ENCODE results near the gene PACSIN2.
A peak's percentile ranks its signal among the peaks of the same experiment; 100 is the strongest.
"Not testable (repeated sequence)": the region's sequence is repeated elsewhere in the genome, so short reads cannot be mapped to it uniquely, and the experiment has no call there.

The PACSIN2 gene

DNA sequence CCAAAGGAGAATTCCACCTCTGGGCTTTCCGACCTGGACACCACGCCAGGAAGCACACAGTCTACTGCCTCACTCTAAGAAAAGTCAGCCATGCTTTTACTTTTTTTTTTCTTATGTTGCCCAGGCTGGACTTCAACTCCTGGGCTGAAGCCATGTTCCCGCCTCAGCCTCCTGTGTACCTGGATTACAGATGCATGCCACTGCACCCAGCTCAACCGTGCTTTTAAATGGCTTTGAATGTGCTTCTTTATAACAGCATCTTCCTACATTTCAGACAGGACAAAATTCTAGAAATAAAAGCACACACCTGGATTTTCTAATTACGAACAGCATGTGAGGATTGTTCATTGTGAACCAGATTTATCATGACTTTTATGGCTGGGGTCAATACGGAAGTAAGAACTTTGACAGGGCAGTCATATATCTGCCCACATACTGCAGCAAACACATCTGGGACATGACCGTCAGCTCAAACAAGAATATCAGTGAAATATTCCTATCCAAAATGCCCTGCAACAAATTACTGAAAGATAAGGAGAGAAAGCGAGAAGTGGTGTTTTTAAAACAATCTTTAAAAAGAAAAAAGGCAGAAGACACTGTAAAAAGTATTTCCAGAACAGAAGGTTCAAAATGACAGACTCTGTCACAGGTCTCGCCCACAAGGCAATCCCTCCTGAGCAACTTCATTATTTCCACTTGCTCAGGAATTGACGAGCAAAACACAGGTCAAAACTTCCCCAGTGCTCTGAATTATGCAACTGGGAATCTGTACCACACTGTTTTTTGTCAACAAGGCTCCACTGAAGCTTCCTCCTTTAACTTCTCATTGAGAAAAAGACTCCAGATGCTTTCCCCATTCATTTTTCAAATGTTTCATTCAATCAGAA, 42.1 kb downstream of the PACSIN2 start:
- Histone ChIP-seq H3K4me3 (ENCODE audit: low read depth in 1 of 2, low read length in 2 of 2) (no peak overlapping the region), H3K9me3 (ENCODE audit: control insufficient read depth in 1 of 2, low read length in 2 of 2) (no peaks in the 10 kb centered on the region), H3K27ac (ENCODE audit: low read length) (peak overlapping the region; percentile 40), H3K27me3 (ENCODE audit: low read depth, low read length) (no peaks in the 10 kb centered on the region), H3K36me3 (ENCODE audit: control insufficient read depth in 1 of 2, insufficient read depth in 2 of 2, low read length in 2 of 2) (no peaks in the 10 kb centered on the region), H3K4me1 (ENCODE audit: control insufficient read depth in 1 of 2, insufficient read depth in 2 of 2, low read length in 2 of 2) (peaks cover 7 to 14% of the 10 kb centered on the region in 2 donors)

DNA sequence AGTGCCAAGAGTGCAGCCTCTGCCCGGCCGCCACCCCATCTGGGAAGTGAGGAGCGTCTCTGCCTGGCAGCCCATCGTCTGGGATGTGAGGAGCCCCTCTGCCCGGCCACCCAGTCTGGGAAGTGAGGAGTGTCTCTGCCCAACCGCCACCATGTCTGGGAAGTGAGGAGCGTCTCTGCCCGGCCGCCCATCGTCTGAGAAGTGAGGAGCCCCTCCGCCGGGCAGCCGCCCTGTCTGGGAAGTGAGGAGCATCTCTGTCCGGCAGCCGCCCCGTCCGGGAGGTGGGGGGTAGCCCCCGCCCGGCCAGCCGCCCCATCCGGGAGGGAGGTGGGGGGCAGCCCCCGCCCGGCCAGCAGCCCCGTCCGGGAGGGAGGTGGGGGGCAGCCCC, 43.5 kb downstream of the PACSIN2 start:
- H3K36me3 ChIP-seq (ENCODE audit: control insufficient read depth in 1 of 2, insufficient read depth in 2 of 2, low read length in 2 of 2); H3K27ac ChIP-seq (ENCODE audit: low read length); H3K27me3 ChIP-seq (ENCODE audit: low read depth, low read length); H3K4me3 ChIP-seq (ENCODE audit: low read depth in 1 of 2, low read length in 2 of 2); H3K9me3 ChIP-seq (ENCODE audit: control insufficient read depth in 1 of 2, low read length in 2 of 2): not testable (repeated sequence)
- H3K4me1 ChIP-seq (ENCODE audit: control insufficient read depth in 1 of 2, insufficient read depth in 2 of 2, low read length in 2 of 2), result peaks cover 8 to 14% of the 10 kb centered on the region in 2 donors

DNA sequence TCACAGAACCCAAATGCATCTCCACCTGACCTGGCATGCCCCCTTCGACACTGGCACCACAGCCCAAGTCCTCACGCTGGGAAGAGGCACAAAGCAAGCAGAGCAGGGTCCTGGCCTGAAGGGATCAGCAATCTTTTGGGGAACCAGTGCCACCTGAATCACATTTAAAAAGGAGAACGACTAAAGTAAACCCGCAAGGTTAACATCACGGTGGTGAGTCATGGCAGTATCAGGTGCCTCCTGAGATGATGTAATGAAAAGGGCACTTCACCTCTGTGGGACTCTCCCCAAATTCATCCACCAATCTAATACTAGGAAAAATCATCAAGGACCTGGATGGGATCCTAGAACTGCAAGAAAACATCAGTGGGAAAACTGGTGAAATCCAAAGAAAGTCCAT, 44.9 kb downstream of the PACSIN2 start:
- peaks cover 9 to 18% of the 10 kb centered on the region in 2 donors for H3K4me1 ChIP-seq (ENCODE audit: control insufficient read depth in 1 of 2, insufficient read depth in 2 of 2, low read length in 2 of 2)

DNA sequence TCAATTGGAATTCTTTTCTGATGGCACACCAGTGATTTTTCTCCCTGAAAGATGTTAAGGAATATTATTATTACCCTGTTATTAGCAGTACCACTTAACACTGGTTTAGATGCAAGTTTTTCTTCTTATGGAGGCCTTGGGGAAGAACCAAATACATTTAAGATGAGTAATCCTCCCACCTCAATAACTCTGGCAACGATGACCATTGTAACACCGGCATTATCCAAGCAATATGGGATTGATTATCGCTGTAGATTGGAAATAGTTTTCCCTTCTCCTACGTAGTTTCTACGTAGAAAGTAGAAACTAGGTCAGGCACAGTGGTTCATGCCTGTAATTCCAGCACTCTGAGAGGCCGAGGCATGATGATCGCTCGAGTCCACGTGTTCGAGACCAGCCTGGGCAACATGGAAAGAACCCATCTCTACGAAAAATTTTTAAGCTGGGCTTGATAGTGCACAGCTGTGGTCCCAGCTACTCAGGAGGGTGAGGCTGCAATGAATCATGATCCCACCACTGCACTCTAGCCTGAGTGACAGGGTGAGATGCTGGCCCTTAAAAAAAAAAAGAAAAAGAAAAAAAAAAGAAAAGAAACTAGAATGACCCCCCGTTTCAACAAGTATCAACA, 45.5 kb downstream of the PACSIN2 start:
- Histone ChIP-seq H3K4me3 (ENCODE audit: low read depth in 1 of 2, low read length in 2 of 2) (no peak overlapping the region), H3K4me1 (ENCODE audit: control insufficient read depth in 1 of 2, insufficient read depth in 2 of 2, low read length in 2 of 2) (peaks cover 9 to 24% of the 10 kb centered on the region in 2 donors), H3K27ac (ENCODE audit: low read length) (peak overlapping the region; percentile 16), H3K27me3 (ENCODE audit: low read depth, low read length) (no peaks in the 10 kb centered on the region), H3K9me3 (ENCODE audit: control insufficient read depth in 1 of 2, low read length in 2 of 2) (no peaks in the 10 kb centered on the region), H3K36me3 (ENCODE audit: control insufficient read depth in 1 of 2, insufficient read depth in 2 of 2, low read length in 2 of 2) (no peaks in the 10 kb centered on the region)

More for the DNA sequence above, 44.9 kb downstream of the PACSIN2 start:
- H3K27me3 ChIP-seq (ENCODE audit: low read depth, low read length), result no peaks in the 10 kb centered on the region
- no peak overlapping the region for H3K27ac ChIP-seq (ENCODE audit: low read length)
- no peaks in the 10 kb centered on the region for H3K9me3 ChIP-seq (ENCODE audit: control insufficient read depth in 1 of 2, low read length in 2 of 2)
- no peaks in the 10 kb centered on the region for H3K36me3 ChIP-seq (ENCODE audit: control insufficient read depth in 1 of 2, insufficient read depth in 2 of 2, low read length in 2 of 2)
- no peak overlapping the region for H3K4me3 ChIP-seq (ENCODE audit: low read depth in 1 of 2, low read length in 2 of 2)

DNA sequence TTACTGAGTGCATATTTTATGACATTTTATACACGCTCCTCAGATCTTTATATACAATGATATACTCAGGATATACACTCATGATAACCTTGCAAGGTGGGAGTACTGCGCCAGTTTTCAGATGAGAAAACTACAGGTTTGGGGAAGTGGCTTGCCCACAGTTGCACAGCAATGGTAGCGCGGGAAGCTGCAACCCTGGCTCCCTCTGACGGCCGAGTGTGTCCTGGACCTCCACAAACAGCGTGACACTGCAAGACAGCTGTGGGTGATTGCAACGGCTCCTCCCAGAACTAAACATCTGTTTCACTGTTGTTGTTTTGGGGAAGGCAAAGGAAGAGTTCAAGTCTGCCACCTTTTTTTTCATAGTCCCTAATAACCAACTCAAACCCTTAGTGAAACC, 47.0 kb downstream of the PACSIN2 start:
- H3K36me3 ChIP-seq (ENCODE audit: control insufficient read depth in 1 of 2, insufficient read depth in 2 of 2, low read length in 2 of 2), result no peaks in the 10 kb centered on the region
- H3K9me3 ChIP-seq (ENCODE audit: control insufficient read depth in 1 of 2, low read length in 2 of 2), result no peaks in the 10 kb centered on the region
- peak overlapping the region; percentile 57 for H3K27ac ChIP-seq (ENCODE audit: low read length)
- peaks cover 2 to 24% of the 10 kb centered on the region in 2 donors for H3K4me1 ChIP-seq (ENCODE audit: control insufficient read depth in 1 of 2, insufficient read depth in 2 of 2, low read length in 2 of 2)
- H3K27me3 ChIP-seq (ENCODE audit: low read depth, low read length), result no peaks in the 10 kb centered on the region
- H3K4me3 ChIP-seq (ENCODE audit: low read depth in 1 of 2, low read length in 2 of 2), result no peak overlapping the region

DNA sequence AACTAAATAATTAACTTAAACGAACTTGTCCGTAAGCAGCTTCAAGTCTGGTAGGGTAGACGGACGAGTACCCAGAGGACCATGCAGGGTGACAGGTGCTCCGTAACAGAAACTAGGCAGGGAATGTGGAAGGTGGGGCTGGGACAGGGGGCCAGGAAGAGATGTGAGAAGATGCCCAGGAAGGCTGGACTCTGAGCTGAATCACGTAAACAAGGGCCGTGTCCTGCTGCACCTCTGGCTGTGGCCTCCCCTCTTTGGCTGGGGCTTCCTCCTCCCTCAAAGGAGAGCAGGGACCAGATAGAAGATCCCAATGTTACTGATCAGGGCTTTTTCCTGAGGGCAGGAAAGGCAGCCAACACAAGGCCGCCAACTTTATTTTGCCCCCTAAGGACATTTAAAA, 47.9 kb downstream of the PACSIN2 start:
- Histone ChIP-seq H3K36me3 (ENCODE audit: control insufficient read depth in 1 of 2, insufficient read depth in 2 of 2, low read length in 2 of 2) (no peaks in the 10 kb centered on the region), H3K27me3 (ENCODE audit: low read depth, low read length) (no peaks in the 10 kb centered on the region), H3K27ac (ENCODE audit: low read length) (peak overlapping the region; percentile 70), H3K4me1 (ENCODE audit: control insufficient read depth in 1 of 2, insufficient read depth in 2 of 2, low read length in 2 of 2) (peaks cover 3 to 29% of the 10 kb centered on the region in 2 donors), H3K4me3 (ENCODE audit: low read depth in 1 of 2, low read length in 2 of 2) (no peak overlapping the region), H3K9me3 (ENCODE audit: control insufficient read depth in 1 of 2, low read length in 2 of 2) (no peaks in the 10 kb centered on the region)

DNA sequence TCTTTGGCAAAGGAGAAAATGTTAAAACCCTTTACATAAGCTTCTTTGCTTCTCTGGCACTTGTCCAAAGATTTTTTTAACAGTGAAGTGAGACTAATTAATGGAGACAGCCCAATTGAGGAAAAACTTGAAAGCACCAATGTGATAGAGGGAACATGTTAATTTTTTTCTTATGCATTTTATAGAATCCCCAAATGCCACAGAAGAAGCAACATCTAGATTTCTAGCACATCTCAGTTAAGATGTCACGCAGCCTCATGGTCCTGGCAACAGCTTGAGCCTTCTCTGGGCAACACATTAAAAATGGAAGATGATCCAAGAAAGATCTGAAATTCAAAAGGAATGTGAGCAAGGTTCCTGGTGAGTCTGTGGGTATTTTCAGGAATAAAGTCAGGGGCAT, 48.5 kb downstream of the PACSIN2 start:
- Histone ChIP-seq H3K4me3 (ENCODE audit: low read depth in 1 of 2, low read length in 2 of 2) (no peak overlapping the region), H3K27me3 (ENCODE audit: low read depth, low read length) (no peaks in the 10 kb centered on the region), H3K36me3 (ENCODE audit: control insufficient read depth in 1 of 2, insufficient read depth in 2 of 2, low read length in 2 of 2) (no peaks in the 10 kb centered on the region), H3K4me1 (ENCODE audit: control insufficient read depth in 1 of 2, insufficient read depth in 2 of 2, low read length in 2 of 2) (peaks cover 6 to 34% of the 10 kb centered on the region in 2 donors), H3K27ac (ENCODE audit: low read length) (peak overlapping the region; percentile 70), H3K9me3 (ENCODE audit: control insufficient read depth in 1 of 2, low read length in 2 of 2) (no peaks in the 10 kb centered on the region)

DNA sequence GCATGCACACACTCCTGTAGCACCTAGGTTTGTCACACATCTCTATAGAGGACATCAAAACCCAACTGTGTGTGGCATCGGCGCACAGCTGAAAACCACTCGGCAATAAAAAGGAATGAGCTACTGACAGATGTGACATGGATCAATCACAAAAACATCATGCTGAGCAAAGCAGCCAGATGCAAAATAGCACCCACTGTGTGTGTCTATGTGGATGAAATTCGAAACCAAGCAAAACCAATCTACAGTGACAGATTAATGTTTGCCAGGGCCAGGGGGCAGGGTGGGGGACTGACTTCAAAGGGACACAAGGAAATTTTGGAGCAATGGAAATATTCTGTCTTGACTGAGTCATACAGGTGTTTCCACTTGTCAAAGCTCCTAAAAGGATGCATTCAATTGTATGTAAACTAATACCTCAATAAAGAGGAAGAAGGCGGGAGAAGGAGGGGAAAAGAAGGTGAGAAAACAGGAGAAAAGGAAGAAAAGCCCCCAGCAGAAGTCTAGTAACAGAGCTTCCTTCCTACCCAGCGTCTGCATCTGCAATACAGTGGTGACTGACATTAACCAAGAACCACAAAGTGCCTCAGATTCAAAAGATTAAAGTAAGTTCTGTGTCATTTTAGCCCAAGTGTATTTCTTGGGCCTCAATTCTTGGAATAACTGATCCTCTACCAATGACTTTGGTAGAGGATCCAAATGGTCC, 49.8 kb downstream of the PACSIN2 start:
- Histone ChIP-seq H3K4me1 (ENCODE audit: control insufficient read depth in 1 of 2, insufficient read depth in 2 of 2, low read length in 2 of 2) (peaks cover 15 to 45% of the 10 kb centered on the region in 2 donors), H3K9me3 (ENCODE audit: control insufficient read depth in 1 of 2, low read length in 2 of 2) (no peaks in the 10 kb centered on the region), H3K27me3 (ENCODE audit: low read depth, low read length) (no peaks in the 10 kb centered on the region), H3K36me3 (ENCODE audit: control insufficient read depth in 1 of 2, insufficient read depth in 2 of 2, low read length in 2 of 2) (no peaks in the 10 kb centered on the region), H3K4me3 (ENCODE audit: low read depth in 1 of 2, low read length in 2 of 2) (no peak overlapping the region), H3K27ac (ENCODE audit: low read length) (no peak overlapping the region)

DNA sequence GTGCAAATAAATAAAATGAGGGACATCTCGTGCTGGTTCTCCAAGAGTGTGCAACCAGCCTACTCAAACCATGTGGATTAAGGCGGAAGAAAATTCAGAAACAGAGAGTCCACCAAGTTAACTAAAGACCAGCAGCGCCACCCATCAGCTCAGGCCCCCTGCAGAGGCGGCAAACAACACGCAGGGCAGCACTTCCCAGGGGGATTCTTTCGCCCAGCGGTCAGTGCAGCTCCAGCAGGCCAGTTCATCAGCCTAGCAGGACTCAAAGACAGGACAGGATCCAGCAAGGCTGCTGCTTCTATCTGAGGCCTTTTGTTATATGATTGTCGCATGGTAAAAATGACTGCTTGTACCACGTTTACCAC, 51.7 kb downstream of the PACSIN2 start:
- Histone ChIP-seq H3K27ac (ENCODE audit: low read length) (peak overlapping the region; percentile 57), H3K4me1 (ENCODE audit: control insufficient read depth in 1 of 2, insufficient read depth in 2 of 2, low read length in 2 of 2) (peaks cover 27 to 61% of the 10 kb centered on the region in 2 donors), H3K4me3 (ENCODE audit: low read depth in 1 of 2, low read length in 2 of 2) (no peak overlapping the region)

DNA sequence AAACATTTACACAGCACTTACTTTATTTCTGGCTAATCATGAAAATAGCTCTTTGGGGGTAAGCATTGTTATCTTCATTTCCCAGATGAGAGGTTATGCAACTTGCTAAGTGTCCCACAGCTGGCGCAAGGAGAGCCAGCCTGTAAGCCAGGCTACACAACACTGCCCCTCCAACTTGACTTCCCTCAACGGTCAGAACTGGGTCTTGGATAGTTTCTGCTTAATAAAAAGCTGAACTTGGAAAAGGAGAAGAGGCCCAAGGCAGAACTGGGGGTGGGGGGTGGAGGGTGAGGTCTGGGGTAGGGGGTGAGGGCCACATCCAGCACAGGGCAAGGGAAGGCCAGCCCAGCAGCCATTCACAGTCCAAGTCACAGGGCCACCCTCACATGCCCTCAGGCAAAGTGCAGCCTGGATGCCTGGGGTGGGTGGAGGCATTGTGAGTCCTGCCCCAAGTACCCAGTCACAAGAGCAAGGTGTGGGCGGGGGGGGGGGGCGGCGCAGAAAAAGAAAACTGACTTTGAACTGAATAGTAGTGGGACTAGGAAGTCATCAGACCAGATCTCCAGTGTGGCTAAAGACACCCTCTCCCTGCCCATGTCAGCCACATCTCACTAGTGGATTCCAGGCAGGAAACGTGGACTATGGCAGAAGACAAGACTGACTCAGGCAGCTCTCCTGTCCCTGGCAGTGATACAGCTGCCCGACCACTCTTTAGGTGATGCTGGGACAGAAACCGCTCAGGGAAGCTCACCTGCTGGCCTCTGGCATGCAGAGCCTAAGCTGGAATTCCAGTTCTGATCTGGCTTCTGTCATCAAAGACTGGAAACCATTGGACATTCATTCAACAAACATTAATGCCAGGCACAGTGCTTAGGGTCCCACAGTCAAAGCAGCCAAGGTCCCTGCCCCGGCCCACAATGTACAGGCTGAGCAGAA, 52.4 kb downstream of the PACSIN2 start:
- Histone ChIP-seq H3K27ac (ENCODE audit: low read length) (peak overlapping the region; percentile 57), H3K9me3 (ENCODE audit: control insufficient read depth in 1 of 2, low read length in 2 of 2) (no peaks in the 10 kb centered on the region), H3K27me3 (ENCODE audit: low read depth, low read length) (no peaks in the 10 kb centered on the region), H3K36me3 (ENCODE audit: control insufficient read depth in 1 of 2, insufficient read depth in 2 of 2, low read length in 2 of 2) (no peaks in the 10 kb centered on the region), H3K4me3 (ENCODE audit: low read depth in 1 of 2, low read length in 2 of 2) (no peak overlapping the region), H3K4me1 (ENCODE audit: control insufficient read depth in 1 of 2, insufficient read depth in 2 of 2, low read length in 2 of 2) (peaks cover 27 to 61% of the 10 kb centered on the region in 2 donors)

More for the DNA sequence above, 51.7 kb downstream of the PACSIN2 start:
- Histone ChIP-seq H3K27me3 (ENCODE audit: low read depth, low read length) (no peaks in the 10 kb centered on the region), H3K9me3 (ENCODE audit: control insufficient read depth in 1 of 2, low read length in 2 of 2) (no peaks in the 10 kb centered on the region), H3K36me3 (ENCODE audit: control insufficient read depth in 1 of 2, insufficient read depth in 2 of 2, low read length in 2 of 2) (no peaks in the 10 kb centered on the region)
